ENCODE results near the gene PRKN. TPM values are rescaled to one million over a fixed set of nuclear protein-coding genes. Genes with fewer than 3 reads are reported as not detected.

PRKN gene
- total and polyA plus RNA-seq, 2 donors (not counting 3 experiments of a cell fraction or from before 2014, with no cell fraction given): 0.06 TPM; not detected in 1

DNA sequence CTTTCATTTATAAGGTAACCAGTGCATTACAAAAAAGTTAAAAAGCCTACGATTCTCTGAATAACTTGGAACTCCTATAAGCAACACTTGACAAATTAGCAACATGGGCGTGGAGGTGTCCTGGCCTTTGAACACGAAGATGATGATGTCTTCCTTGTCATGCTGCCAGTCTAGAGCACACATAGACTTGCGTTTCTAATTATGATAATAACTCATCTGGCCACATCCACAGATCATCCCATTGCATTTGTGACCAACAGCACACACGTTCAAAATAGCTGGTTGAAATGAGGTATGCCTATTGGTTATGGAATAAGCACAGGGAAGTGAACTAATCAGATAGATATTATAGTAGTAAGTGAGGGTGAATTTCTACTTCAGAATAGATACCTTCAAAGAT, 608.9 kb downstream of the PRKN start:
- DNase-seq (ENCODE audit: low read depth, low spot score) (no peak), FAIRE-seq (no peak)
- dilution Hi-C loops (cut with MboI; ENCODE audit: extremely low pct_ligation_motif_present, low sequenced_read_pairs): no loop called here
- H3K4me1 ChIP-seq (ENCODE audit: control insufficient read depth, extremely low read depth, insufficient read depth, low read length): no peaks in the 10 kb centered on the region
- H3K9ac ChIP-seq (replicated peaks; ENCODE audit: extremely low read depth, insufficient read depth, low read length): no peak overlapping the region
- H3K79me2 ChIP-seq (ENCODE audit: control insufficient read depth, insufficient read depth, low read length): no peaks in the 10 kb centered on the region
- H3K36me3 ChIP-seq (ENCODE audit: control insufficient read depth in 2 of 2, extremely low read depth in 1 of 2, insufficient read depth in 2 of 2, low read length in 2 of 2): no peaks in the 10 kb centered on the region
- POLR2A ChIA-PET: no interaction called here
- TF ChIP-seq JUN (IDR thresholded peaks at IDR 0.05; ENCODE audit: borderline replicate concordance, insufficient read depth, insufficient read length, low read depth): no peak
- TF ChIP-seq POLR2A (IDR thresholded peaks at IDR 0.05; ENCODE audit: low read depth, low read length): no peak
- TF ChIP-seq MYC (IDR thresholded peaks at IDR 0.05; ENCODE audit: low read depth, low read length): no peak
- TF ChIP-seq GATA2 (IDR thresholded peaks at IDR 0.05; ENCODE audit: insufficient read depth, insufficient read length, low read depth, low read length): no peak
- H3K4me3 ChIP-seq (replicated peaks in 1 of 3; ENCODE audit: insufficient read depth in 1 of 3, low read depth in 1 of 3, low read length in 3 of 3): no peak overlapping the region
- no peaks in the 10 kb centered on the region for H4K20me1 ChIP-seq (replicated peaks; ENCODE audit: control insufficient read depth, extremely low read depth, insufficient read depth, low read length)
- H3K4me2 ChIP-seq (ENCODE audit: insufficient read depth, low read length): no peak overlapping the region
- no peaks in the 10 kb centered on the region for H3K27me3 ChIP-seq (ENCODE audit: control insufficient read depth in 2 of 2, insufficient read depth in 2 of 2, low read length in 2 of 2)
- H2AFZ ChIP-seq (ENCODE audit: low read depth, low read length): no peak overlapping the region
- no TSS peak for BruUV-seq (replicated peaks)
- intact Hi-C loops (cut with micrococcal nuclease): no loop called here
- no peak overlapping the region for H3K27ac ChIP-seq (ENCODE audit: insufficient read depth, low read depth, low read length)
- H3K9me1 ChIP-seq (replicated peaks; ENCODE audit: control insufficient read depth, extremely low read depth, insufficient read depth, low read length): no peaks in the 10 kb centered on the region
- H3K9me3 ChIP-seq (replicated peaks; ENCODE audit: control insufficient read depth, insufficient read depth, low read length): no peaks in the 10 kb centered on the region
- CTCF ChIA-PET: no interaction called here

DNA sequence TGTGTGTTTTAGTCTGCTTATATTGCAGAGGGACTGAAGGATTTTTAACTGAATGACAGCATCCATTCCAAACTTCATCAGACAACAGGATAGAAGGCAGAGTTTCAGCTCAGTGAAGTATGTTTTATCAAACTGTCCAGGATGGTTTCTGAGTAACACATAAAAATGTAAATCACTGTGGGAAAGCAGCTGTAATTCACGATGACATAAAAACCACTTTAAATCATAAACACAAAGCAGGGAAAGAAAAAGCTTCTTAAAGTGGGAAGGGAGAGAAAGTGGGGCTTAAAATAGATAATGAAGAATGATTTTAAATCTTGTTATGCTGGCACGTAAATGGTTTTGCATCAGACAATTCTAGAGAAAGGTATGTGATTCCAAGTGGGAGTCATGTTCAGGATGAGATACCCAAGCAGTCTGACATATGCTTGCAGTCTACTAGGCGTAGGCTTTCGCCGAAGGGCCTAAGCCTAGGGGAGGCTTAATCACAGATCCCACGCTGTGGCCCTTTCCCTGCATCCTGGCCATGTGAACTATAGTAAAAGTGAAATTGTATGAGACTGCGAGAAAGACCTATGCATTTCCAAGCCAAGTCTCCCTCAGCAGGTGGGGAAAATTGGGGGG, 610.6 kb downstream of the PRKN start:
- POLR2A ChIA-PET: no interaction called here

More for the DNA sequence above, 610.6 kb downstream of the PRKN start:
- Histone ChIP-seq H2AFZ (ENCODE audit: low read depth, low read length) (no peak overlapping the region), H3K36me3 (ENCODE audit: control insufficient read depth in 2 of 2, extremely low read depth in 1 of 2, insufficient read depth in 2 of 2, low read length in 2 of 2) (no peaks in the 10 kb centered on the region), H3K27ac (ENCODE audit: insufficient read depth, low read depth, low read length) (no peak overlapping the region), H3K4me1 (ENCODE audit: control insufficient read depth, extremely low read depth, insufficient read depth, low read length) (no peaks in the 10 kb centered on the region), H3K9ac (replicated peaks; ENCODE audit: extremely low read depth, insufficient read depth, low read length) (no peak overlapping the region), H3K27me3 (ENCODE audit: control insufficient read depth in 2 of 2, insufficient read depth in 2 of 2, low read length in 2 of 2) (no peaks in the 10 kb centered on the region), H4K20me1 (replicated peaks; ENCODE audit: control insufficient read depth, extremely low read depth, insufficient read depth, low read length) (no peaks in the 10 kb centered on the region), H3K9me1 (replicated peaks; ENCODE audit: control insufficient read depth, extremely low read depth, insufficient read depth, low read length) (no peaks in the 10 kb centered on the region), H3K4me2 (ENCODE audit: insufficient read depth, low read length) (no peak overlapping the region), H3K79me2 (ENCODE audit: control insufficient read depth, insufficient read depth, low read length) (no peaks in the 10 kb centered on the region), H3K9me3 (replicated peaks; ENCODE audit: control insufficient read depth, insufficient read depth, low read length) (no peaks in the 10 kb centered on the region), H3K4me3 (replicated peaks in 1 of 3; ENCODE audit: insufficient read depth in 1 of 3, low read depth in 1 of 3, low read length in 3 of 3) (no peak overlapping the region)
- CTCF ChIA-PET: no interaction called here
- FAIRE-seq (no peak), DNase-seq (ENCODE audit: low read depth, low spot score) (no peak)
- BruUV-seq (replicated peaks): no TSS peak
- intact Hi-C loops (cut with micrococcal nuclease) (no loop called here), dilution Hi-C loops (cut with MboI; ENCODE audit: extremely low pct_ligation_motif_present, low sequenced_read_pairs) (no loop called here)
- TF ChIP-seq, protein P1, sequence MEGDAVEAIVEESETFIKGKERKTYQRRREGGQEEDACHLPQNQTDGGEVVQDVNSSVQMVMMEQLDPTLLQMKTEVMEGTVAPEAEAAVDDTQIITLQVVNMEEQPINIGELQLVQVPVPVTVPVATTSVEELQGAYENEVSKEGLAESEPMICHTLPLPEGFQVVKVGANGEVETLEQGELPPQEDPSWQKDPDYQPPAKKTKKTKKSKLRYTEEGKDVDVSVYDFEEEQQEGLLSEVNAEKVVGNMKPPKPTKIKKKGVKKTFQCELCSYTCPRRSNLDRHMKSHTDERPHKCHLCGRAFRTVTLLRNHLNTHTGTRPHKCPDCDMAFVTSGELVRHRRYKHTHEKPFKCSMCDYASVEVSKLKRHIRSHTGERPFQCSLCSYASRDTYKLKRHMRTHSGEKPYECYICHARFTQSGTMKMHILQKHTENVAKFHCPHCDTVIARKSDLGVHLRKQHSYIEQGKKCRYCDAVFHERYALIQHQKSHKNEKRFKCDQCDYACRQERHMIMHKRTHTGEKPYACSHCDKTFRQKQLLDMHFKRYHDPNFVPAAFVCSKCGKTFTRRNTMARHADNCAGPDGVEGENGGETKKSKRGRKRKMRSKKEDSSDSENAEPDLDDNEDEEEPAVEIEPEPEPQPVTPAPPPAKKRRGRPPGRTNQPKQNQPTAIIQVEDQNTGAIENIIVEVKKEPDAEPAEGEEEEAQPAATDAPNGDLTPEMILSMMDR (IDR thresholded peaks at IDR 0.05; ENCODE audit: extremely low read depth in 1 of 2, insufficient read depth in 1 of 2, low read depth in 1 of 2, low read length in 2 of 2): no peak
- TF ChIP-seq JUN (IDR thresholded peaks at IDR 0.05; ENCODE audit: borderline replicate concordance, insufficient read depth, insufficient read length, low read depth): no peak

Measured in endothelial cell of umbilical vein (primary cell).